CD4-positive, alpha-beta T cell treated with Interleukin-2 at 100 ng/mL for 4 hours (primary cell): Measurements from ENCODE around the gene ASH1L.
"Not testable (repeated sequence)": the region's sequence is repeated elsewhere in the genome, so short reads cannot be mapped to it uniquely, and the experiment has no call there.

Source experiments
- DNase-seq: peaks from one replicate; pipeline ENCODE4 v3.0.0-alpha.2; 2020; ENCODE audit warnings: low spot score

ASH1L gene

DNA sequence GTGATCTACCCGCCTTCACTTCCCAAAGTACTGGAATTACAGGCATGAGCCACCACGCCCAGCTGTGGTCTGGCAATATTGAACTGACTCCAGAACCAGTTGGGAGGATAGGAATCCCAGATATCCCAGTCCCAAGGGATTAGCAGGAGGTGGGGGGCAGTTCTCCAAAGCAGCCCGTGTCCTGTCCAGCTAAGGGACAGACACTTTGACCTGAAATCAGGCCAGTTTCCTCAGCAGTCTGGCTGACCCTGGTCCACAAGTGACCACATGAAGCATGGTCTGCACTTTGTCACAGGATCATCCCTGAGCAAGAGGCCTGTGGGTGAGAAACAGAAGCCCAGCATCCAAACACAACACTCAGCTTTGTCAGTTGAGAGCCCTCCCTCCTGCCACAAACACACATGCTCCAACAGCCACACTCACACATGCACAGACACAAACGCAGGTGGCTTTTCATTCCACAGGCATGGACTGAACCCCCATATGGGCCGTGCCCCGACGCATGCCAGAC lies 256.7 kb downstream of the ASH1L start:
- no peak for DNase-seq

DNA sequence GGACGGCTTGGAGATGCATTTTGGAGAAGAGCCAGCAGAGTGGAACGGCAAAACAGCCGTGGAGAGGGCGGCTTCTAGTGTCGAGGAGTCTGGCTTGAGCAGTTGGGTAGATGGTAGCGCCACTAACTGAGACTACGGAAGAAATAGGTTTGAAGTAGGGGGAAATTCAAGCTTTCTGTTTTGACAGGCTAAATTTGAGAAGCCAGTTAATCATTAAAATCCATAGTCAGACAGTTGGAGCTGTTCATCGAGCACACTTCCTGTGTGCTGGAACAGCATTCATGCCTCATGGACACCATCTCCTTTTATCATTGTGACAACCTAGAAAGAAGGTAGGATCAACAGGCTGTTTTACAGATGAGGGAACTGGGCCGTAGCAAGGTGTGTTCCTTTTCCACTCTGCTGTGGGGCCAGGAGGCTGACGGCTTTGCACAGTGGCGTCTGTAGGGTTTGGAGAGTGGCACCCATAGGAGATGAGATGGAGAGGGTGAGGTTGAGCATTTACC lies 258.0 kb downstream of the ASH1L start:
- no peak for DNase-seq

DNA sequence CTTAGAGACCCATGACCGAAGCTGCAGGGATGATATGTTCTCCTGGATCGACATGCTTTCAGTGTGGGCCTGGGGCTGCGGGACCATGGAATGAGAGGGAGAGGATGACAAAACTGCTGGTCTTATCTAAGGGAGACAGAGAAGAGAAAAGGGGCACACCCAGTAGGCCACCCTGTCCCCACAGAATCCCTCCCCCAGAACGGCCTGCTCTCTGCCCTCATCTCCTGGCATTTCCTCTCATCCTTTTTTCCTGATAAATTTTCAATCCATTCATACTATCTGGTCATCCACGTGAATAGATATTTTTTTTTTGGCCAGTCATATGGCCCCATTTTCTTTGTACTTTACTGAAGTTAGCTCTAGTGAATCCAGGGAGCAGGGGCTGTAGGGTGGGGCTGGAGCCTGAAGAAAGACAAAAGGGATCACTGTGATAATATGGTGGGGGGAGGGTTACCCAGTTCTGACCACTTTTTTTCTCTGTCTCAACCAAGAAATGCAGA lies 261.2 kb downstream of the ASH1L start, which contains the start of gene PKLR:
TSS of gene PKLR (minus strand) at position 97 of the 500 bp plus-strand sequence. CDS start at position 54, 43 bp downstream.
- DNase-seq: no peak

- DNase-seq: no peak
Observed at GRCh38 chr1:155300553-155301329, 261.9 kb downstream of the ASH1L start.

GRCh38 chr1:155300024-155300423 lies 262.6 kb downstream of the ASH1L start:
- DNase-seq: no peak

DNA sequence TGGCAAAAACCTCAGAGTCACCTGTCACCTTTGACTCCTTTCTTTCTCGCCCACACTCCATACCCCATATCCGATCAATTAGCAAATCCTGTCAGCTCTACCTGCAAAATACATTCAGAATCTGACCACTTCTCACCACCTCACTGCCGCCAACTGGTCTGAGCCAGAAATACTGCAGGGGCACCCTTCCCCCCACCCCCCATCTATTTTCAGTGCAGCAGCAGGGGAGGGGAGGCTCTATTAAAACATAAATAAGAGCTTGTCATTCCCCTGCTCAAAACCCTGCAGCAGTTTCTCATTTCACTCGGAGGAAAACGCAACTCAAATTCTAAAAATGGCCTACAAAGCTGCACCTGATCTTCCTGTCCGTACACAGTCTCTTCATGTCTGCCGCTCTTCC lies 265.2 kb downstream of the ASH1L start:
- DNase-seq: no peak

- no peak for DNase-seq
Observed at GRCh38 chr1:155296661-155297060, 265.9 kb downstream of the ASH1L start.

DNA sequence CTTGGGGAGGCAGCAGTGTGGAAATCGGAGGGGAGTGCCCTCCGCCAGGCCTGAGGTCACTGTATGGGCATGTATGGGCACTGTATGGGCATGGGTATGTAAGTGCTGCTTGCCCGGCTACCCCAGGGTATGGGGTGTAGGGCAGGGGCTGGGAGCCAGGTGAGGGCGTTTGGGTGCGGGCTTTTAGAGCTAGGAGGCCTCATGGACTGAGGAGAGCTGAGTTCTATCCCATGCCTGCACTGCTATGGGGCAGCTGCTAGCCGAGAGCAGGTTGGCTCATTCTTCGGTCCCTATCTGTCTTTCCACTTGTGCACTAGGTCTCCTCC lies 266.7 kb downstream of the ASH1L start:
- DNase-seq: no peak

DNA sequence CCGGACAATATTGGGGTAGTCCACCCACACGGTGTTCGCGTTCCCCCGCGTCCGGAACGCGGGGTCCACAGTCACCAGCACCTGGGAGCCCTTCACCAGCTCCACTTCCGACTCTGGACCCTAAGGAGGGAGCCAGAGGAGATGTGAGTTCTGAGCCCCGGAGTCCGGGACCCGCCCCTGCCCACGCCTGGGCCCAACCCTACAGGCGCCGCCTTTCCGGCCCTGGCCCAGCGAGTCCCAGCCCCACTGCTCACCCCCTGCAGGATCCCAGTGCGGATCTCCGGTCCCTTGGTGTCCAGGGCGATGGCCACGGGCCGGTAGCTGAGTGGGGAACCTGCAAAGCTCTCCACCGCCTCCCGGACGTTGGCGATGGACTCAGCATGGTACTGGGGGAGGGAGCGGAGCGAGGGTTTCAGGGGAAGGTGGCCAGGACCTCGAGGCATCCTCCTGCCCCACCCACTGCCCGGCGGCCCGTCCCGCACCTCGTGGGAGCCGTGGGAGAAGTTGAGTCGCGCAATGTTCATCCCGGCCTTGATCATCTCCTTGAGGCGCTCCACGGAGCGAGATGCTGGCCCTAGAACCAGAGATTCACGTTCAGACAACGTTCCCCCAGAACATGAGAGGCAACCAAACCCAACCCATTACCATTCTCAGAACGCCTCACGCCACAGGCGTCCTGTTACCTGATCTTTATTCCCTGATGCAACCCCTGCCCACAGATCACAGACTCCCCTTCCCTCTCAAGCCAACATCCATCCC lies 267.2 kb downstream of the ASH1L start:
- DNase-seq: no peak

DNA sequence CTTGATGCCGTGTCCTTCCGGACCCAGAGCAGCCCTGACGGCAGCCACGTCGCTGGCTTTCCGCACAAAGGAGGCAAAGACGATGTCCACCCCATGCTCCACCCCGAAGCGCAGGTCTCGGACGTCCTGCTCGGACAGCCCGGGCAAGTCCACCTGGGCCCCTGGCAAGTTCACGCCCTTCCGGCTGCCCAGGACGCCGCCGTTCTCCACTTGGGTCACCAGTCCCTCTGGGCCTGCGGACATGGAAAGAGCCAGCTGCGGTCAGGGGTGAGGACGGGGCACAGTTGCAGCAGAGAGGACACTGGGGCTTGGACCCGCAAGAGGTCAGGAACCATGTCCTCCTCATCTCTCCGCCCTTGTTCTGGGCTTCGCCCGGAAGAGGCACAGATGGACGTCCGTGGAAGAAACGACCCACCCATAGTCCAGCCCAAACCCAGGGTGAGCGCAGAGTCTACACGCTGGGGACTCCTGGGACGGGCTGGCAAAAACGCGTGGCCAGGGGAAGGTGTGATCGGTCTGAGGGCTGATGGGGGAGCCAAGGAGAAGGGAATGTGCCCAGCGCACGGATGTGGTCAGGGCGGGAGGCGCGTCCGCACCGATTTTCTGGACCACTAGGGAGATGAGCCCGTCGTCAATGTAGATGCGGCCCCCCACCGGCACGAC lies 268.0 kb downstream of the ASH1L start:
- no peak for DNase-seq

GRCh38 chr1:155293086-155293749 lies 269.4 kb downstream of the ASH1L start:
- DNase-seq: no peak

DNA sequence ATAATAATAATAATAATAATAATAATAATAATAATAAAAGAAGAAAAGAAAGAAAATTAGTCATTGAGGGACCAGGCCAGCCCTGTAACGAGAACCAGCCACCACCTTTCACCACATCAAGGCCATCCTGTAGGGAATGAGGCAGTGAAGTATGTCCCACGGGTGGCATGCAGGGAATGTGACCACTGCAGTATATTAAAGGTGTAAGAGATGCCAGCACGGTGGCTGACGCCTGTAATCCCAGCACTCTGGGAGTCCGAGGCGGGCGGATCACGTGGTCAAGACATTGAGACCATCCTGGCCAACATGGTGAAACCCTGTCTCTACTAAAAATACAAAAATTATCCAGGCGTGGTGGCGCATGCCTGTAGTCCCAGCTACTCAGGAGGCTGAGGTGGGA lies 271.6 kb downstream of the ASH1L start:
- DNase-seq: not testable (repeated sequence)

DNA sequence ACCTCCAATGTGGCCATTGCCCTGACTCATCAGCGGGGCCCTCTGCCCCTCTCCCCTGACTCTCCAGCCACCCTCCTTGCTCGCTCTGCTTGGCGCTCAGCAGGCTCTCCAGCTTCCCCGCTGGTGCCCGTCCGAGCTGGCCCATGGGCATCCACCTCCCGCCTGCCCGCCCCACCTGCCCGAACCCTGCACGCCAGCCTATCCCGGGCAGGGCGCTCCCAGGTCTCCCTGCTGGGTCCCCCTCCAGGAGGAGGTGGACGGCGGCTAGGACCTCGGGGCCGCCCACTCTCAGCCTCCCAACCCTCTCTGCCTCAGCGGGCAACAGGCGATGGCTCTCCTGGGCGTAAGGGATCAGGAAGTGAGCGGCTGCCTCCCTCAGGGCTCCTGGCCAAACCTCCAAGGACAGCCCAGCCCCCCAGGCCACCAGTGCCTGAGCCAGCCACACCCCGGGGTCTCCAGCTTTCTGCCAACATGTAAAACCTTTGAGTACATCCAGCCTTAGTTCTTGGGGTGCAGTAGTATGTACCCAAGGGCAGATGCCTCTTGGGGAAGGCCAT lies 274.5 kb downstream of the ASH1L start:
- DNase-seq: no peak

GRCh38 chr1:155286544-155286943 lies 276.1 kb downstream of the ASH1L start:
- DNase-seq: no peak

DNA sequence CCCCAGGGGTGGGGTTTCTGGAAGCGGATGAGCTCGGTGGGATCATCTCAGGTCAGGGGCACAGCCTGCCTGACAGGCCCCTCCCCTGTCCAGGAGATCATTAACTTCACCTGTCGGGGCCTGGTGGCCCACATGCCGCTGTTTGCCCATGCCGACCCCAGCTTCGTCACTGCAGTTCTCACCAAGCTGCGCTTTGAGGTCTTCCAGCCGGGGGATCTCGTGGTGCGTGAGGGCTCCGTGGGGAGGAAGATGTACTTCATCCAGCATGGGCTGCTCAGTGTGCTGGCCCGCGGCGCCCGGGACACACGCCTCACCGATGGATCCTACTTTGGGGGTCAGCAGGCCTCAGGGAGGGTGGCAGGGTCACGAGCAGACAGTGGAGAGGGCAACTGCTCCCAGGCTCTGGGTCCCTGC lies 277.0 kb downstream of the ASH1L start:
- no peak for DNase-seq
